ENCODE results near the gene ZBTB6. TPM values are rescaled to one million over a fixed set of nuclear protein-coding genes. Genes with fewer than 3 reads are reported as not detected.

ZBTB6 gene
- total and polyA plus RNA-seq, 8 donors, result 2.3 to 21.3 (median 4.5) TPM

- H3K27ac ChIP-seq, result no peak overlapping the region
- DNase-seq, result peak in 1 of 2 donors; percentile 68
- intact Hi-C loops (cut with DNase I; ENCODE audit: low total_unique reads), result no loop called here
- H3K27me3 ChIP-seq, result no peaks in the 10 kb centered on the region
- no peaks in the 10 kb centered on the region for H3K9me3 ChIP-seq
- peaks cover 6 to 24% (median 23%) of the 10 kb centered on the region in 4 donors for H3K36me3 ChIP-seq
- peaks cover 10 to 31% (median 27%) of the 10 kb centered on the region in 4 donors for H3K4me1 ChIP-seq
- no peak for TF ChIP-seq CTCF (IDR thresholded peaks at IDR 0.05)
- TF ChIP-seq POLR2A (IDR thresholded peaks at IDR 0.05), result no peak
- TF ChIP-seq EP300 (IDR thresholded peaks at IDR 0.05), result no peak
- no peak for TF ChIP-seq POLR2AphosphoS5 (IDR thresholded peaks at IDR 0.05)
- no peak overlapping the region for H3K4me3 ChIP-seq
- 70 to 88% (median 82%) methylated on average over 5 of the region's 5 CpGs for WGBS, 5 donors
These were observed 23.3 kb upstream of the ZBTB6 start for GRCh38 chr9:122936464-122936863.

- Histone ChIP-seq H3K4me1 (peaks cover 16 to 45% (median 37%) of the 10 kb centered on the region in 4 donors), H3K27ac (peak within 1 kb of the TSS; percentile 85 to 94 (median 86)), H3K27me3 (no peaks in the 10 kb centered on the region), H3K4me3 (peak within 1 kb of the TSS; percentile 69 to 94 (median 82)), H3K36me3 (peaks cover 1 to 4% (median 3%) of the 10 kb centered on the region in 4 donors), H3K9me3 (no peaks in the 10 kb centered on the region)
- TF ChIP-seq CTCF (IDR thresholded peaks at IDR 0.05) (no peak), POLR2AphosphoS5 (IDR thresholded peaks at IDR 0.05) (peak in 2 of 3 donors; percentile 62 to 84)
- intact Hi-C loops (cut with DNase I; ENCODE audit: low total_unique reads), result no loop called here
- peak; percentile 94 to 98 for DNase-seq
- 0% methylated on average over 39 to 51 of the region's 51 CpGs for WGBS, 5 donors
These were observed 18.4 kb upstream of the ZBTB6 start, which contains the start of gene ZBTB26 for GRCh38 chr9:122931226-122932121. Gene ZBTB26, minus strand, starts transcription at chr9:122931512. Its CDS starts 11,578 bp downstream, at chr9:122919934.

- Histone ChIP-seq H3K4me3 (peak overlapping the region; percentile 69 to 94 (median 82)), H3K27me3 (no peaks in the 10 kb centered on the region), H3K9me3 (no peaks in the 10 kb centered on the region), H3K36me3 (no peaks in the 10 kb centered on the region), H3K27ac (peak overlapping the region; percentile 81 to 87 (median 85)), H3K4me1 (peaks cover 16 to 45% (median 37%) of the 10 kb centered on the region in 4 donors)
- TF ChIP-seq EP300 (IDR thresholded peaks at IDR 0.05), result no peak
- no peak for TF ChIP-seq POLR2A (IDR thresholded peaks at IDR 0.05)
- no peak for TF ChIP-seq CTCF (IDR thresholded peaks at IDR 0.05)
- TF ChIP-seq POLR2AphosphoS5 (IDR thresholded peaks at IDR 0.05), result no peak
- 24 to 46% (median 26%) methylated on average over 7 to 10 of the region's 10 CpGs for WGBS, 5 donors
- intact Hi-C loops (cut with DNase I; ENCODE audit: low total_unique reads), result no loop called here
- no peak for DNase-seq
These were observed 17.6 kb upstream of the ZBTB6 start for GRCh38 chr9:122930541-122931225.

GRCh38 chr9:122929796-122930354 is 16.8 kb upstream of the ZBTB6 start:
- peaks cover 0 to 4% (median 0%) of the 10 kb centered on the region in 4 donors for H3K36me3 ChIP-seq
- H3K27ac ChIP-seq, result no peak overlapping the region
- no peak overlapping the region for H3K4me3 ChIP-seq
- H3K4me1 ChIP-seq, result peaks cover 16 to 45% (median 37%) of the 10 kb centered on the region in 4 donors
- no peak for DNase-seq
- intact Hi-C loops (cut with DNase I; ENCODE audit: low total_unique reads), result no loop called here
- TF ChIP-seq POLR2A (IDR thresholded peaks at IDR 0.05) (no peak), CTCF (IDR thresholded peaks at IDR 0.05) (no peak), POLR2AphosphoS5 (IDR thresholded peaks at IDR 0.05) (no peak), EP300 (IDR thresholded peaks at IDR 0.05) (no peak)
- no peaks in the 10 kb centered on the region for H3K27me3 ChIP-seq
- WGBS, 5 donors, result 82 to 95% (median 84%) methylated on average over 1 of the region's 1 CpG
- H3K9me3 ChIP-seq, result no peaks in the 10 kb centered on the region

All from stomach (tissue), 9 donors.